Panc1 (cell line): ENCODE data around the gene GCHFR. TPM values are rescaled to one million over a fixed set of nuclear protein-coding genes. Genes with fewer than 3 reads are reported as not detected.

ENCODE experiments used
- ATAC-seq: fragments of 200-7000 bp; cut with Tn5 transposase; 2 replicates; pipeline ENCODE4 v1.9.1; 2020; ENCODE audit warnings: mild to moderate bottlenecking, moderate library complexity
- BruUV-seq: library from RNA; stranded (reverse); fragments of 400-500 nt; replicated peaks from 2 replicates; lab custom pipeline; 2021; lab: Mats Ljungman, UMichigan
- CTCF ChIA-PET: fragments of 300-600 bp; sonication (Branson Sonifier 250); formaldehyde crosslinking; loops from one replicate; lab custom pipeline; 2022; ENCODE audit warnings: antibody characterized with exemption; lab: Charles Lee
- POLR2A ChIA-PET: fragments of 300-600 bp; sonication (Branson Sonifier 250); formaldehyde crosslinking; loops from one replicate; lab custom pipeline; 2022; ENCODE audit warnings: antibody characterized with exemption; lab: Charles Lee
- DNase-seq: peaks from one replicate; pipeline ENCODE4 v3.0.0-alpha.2; 2010; ENCODE audit warnings: low read depth, low spot score
- H3K27ac ChIP-seq: 2 replicates; pipeline ENCODE4 v1.5.1; 2011; ENCODE audit warnings: mild to moderate bottlenecking, low read length, inconsistent platforms
- H3K27me3 ChIP-seq: fragments of 200-500 bp; sonication (Bioruptor generic); 2 replicates; pipeline ENCODE4 v1.6.0; 2014; ENCODE audit warnings: low read length, inconsistent platforms; ENCODE audit not compliant: control insufficient read depth, insufficient read depth
- H3K36me3 ChIP-seq: fragments of 200-500 bp; sonication (Bioruptor generic); 2 replicates; pipeline ENCODE4 v1.5.1; 2014; ENCODE audit warnings: inconsistent platforms, mild to moderate bottlenecking, low read length, moderate library complexity; ENCODE audit not compliant: control insufficient read depth, insufficient read depth
- H3K4me1 ChIP-seq: 2 replicates; pipeline ENCODE4 v1.5.1; 2011; ENCODE audit warnings: inconsistent platforms, mild to moderate bottlenecking, low read length, moderate library complexity; ENCODE audit not compliant: control insufficient read depth, insufficient read depth
- H3K4me3 ChIP-seq, 2 experiments: 2 replicates each; pipeline ENCODE4 v1.5.1; 2011 to 2012; ENCODE audit warnings: low read depth in 2 of 2, low read length in 2 of 2, mild to moderate bottlenecking in 2 of 2, inconsistent platforms in 1 of 2, moderate library complexity in 1 of 2
- H3K9me3 ChIP-seq: fragments of 200-500 bp; sonication (Bioruptor generic); 2 replicates; pipeline ENCODE4 v1.5.1; 2014; ENCODE audit warnings: low read depth, mild to moderate bottlenecking, inconsistent platforms, low read length, moderate library complexity; ENCODE audit not compliant: control insufficient read depth, insufficient read depth
- CTCF ChIP-seq: fragments of 450-650 bp; IDR thresholded peaks from 2 replicates; pipeline ENCODE4 v1.5.1; 2017; ENCODE audit warnings: mild to moderate bottlenecking
- POLR2AphosphoS5 ChIP-seq: IDR thresholded peaks from 2 replicates; pipeline ENCODE4 v1.6.1; 2012; ENCODE audit warnings: mild to moderate bottlenecking, low read depth, low read length, moderate library complexity
- REST ChIP-seq, 2 experiments: IDR thresholded peaks; 2 replicates each; pipeline ENCODE4 v1.6.1; 2011 to 2012; ENCODE audit warnings: low read depth in 2 of 2, control low read depth in 1 of 2, low read length in 1 of 2, mild to moderate bottlenecking in 1 of 2, moderate library complexity in 1 of 2; ENCODE audit not compliant: insufficient read depth in 1 of 2
- SIN3A ChIP-seq: IDR thresholded peaks from 2 replicates; pipeline ENCODE4 v1.6.1; 2012; ENCODE audit warnings: low read depth, mild to moderate bottlenecking, low read length, moderate library complexity, borderline replicate concordance; ENCODE audit not compliant: insufficient read depth
- TCF7L2 ChIP-seq: IDR thresholded peaks from 2 replicates; pipeline ENCODE4 v1.6.1; 2011; ENCODE audit warnings: mild to moderate bottlenecking, low read depth, low read length, inconsistent platforms
- in situ Hi-C: cut with HindIII; loops from 2 replicates; pipeline ENCODE4 v1.10.0; 2016; ENCODE audit warnings: low sequenced_read_pairs, low pct_unique_long_range_greater_than_20kb
- intact Hi-C: fragments of 100-400 bp; cut with micrococcal nuclease; formaldehyde crosslinking; loops from one replicate; pipeline ENCODE4 v1.10.0; 2022; ENCODE audit not compliant: unreplicated experiment
- total RNA-seq: library from RNA; stranded (reverse); gene quantifications from one replicate; pipeline ENCODE4 v1.2.1, GENCODE V29; 2021; ENCODE audit not compliant: unreplicated experiment

Gene GCHFR
- total RNA-seq, 1 experiment from 2014 or later, result 37.2 TPM

GRCh38 chr15:40736575-40736974 lies 27.3 kb upstream of the GCHFR start:
- ChIA-PET POLR2A (interaction anchor here (0.6 kb wide), 2 partner anchors 10 to 452 kb away, joined by 3 read pairs; no protein-coding TSS in a partner anchor), CTCF (no interaction called here)
- intact Hi-C loops, result no loop called here
- H3K27me3 ChIP-seq, result no peaks in the 10 kb centered on the region
- DNase-seq (no peak), ATAC-seq (no peak)
- TF ChIP-seq TCF7L2 (no peak), REST (IDR thresholded peaks at IDR 0.05; ENCODE audit: insufficient read depth in 1 of 2, low read depth in 2 of 2, low read length in 1 of 2) (no peak), POLR2AphosphoS5 (no peak), CTCF (no peak), SIN3A (no peak)
- H3K4me1 ChIP-seq, result no peaks in the 10 kb centered on the region
- H3K27ac ChIP-seq, result no peak overlapping the region
- BruUV-seq, result no TSS peak
- H3K9me3 ChIP-seq, result no peaks in the 10 kb centered on the region
- in situ Hi-C loops, result no loop called here
- peaks cover 9% of the 10 kb centered on the region; the same call in 1 of the 2 replicates for H3K36me3 ChIP-seq
- H3K4me3 ChIP-seq, result no peak overlapping the region

- ChIA-PET CTCF (no interaction called here), POLR2A (interaction anchor here (0.6 kb wide), 1 partner anchor 452 kb away, joined by 3 read pairs; no protein-coding TSS in a partner anchor)
- H3K27me3 ChIP-seq, result no peaks in the 10 kb centered on the region
- H3K9me3 ChIP-seq, result no peaks in the 10 kb centered on the region
- peaks cover 9% of the 10 kb centered on the region; the same call in 1 of the 2 replicates for H3K36me3 ChIP-seq
- H3K4me1 ChIP-seq, result no peaks in the 10 kb centered on the region
- TF ChIP-seq CTCF (no peak), SIN3A (no peak), REST (IDR thresholded peaks at IDR 0.05; ENCODE audit: insufficient read depth in 1 of 2, low read depth in 2 of 2, low read length in 1 of 2) (no peak), POLR2AphosphoS5 (no peak), TCF7L2 (no peak)
- intact Hi-C loops, result no loop called here
- no peak overlapping the region for H3K27ac ChIP-seq
- ATAC-seq (no peak), DNase-seq (no peak)
- in situ Hi-C loops, result no loop called here
- H3K4me3 ChIP-seq, result no peak overlapping the region
- no TSS peak for BruUV-seq
These were observed 26.8 kb upstream of the GCHFR start for GRCh38 chr15:40737048-40737447.
